Measurements from ENCODE around the gene KLHL29. TPM values are rescaled to one million over a fixed set of nuclear protein-coding genes. Genes with fewer than 3 reads are reported as not detected.

KLHL29 gene
- total and polyA plus RNA-seq, 4 experiments from 2014 or later: 0.24 to 2.4 (median 1.9) TPM; not detected in 1

DNA sequence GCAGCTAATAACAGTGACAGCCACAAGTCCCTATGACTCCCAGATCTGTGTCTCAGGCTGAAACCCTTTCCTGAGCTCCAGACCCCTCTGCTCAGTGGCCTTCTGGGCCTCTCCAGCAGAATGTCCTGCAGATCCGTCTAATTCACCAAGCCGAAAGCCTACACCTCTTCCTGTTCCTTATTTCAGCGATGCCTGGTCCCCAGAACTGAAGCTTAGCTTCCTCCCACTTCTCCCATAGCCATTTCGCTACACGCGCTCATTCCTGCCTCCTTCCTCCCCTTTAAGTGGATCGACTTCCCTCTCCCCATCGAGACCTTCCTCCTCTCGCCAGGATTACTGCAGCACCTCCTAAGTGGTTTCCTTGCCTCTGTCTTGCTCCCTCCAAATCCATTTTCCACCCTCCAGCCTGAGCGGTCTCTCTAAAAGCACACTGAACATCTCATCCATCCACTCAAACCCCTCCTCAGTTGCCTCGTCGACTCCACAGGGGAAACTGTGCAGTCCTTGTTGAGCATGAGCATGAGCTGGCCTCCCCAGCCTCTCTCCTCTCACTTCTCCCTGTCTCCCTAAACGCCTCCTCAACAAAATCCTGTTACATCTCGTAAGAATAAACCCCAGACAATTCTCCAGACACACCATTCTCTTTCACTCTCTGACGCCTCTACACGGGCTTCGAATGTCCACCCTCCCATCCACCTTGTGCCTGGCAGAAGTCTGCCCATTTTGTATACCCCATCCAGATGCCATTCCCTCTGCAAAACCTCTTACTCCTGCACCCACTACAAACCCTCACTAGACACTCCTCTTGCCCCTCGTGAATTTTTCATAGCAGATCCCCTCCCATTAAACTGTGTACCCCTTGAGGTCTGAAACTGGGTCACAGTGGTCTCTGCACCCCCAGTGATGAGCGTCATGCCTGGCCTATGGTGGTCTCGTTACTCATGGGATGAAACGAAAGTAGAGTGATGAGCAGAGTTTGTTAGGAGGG is 309.4 kb downstream of the KLHL29 start:
- DNase-seq: no peak
- H3K36me3 Mint-ChIP-seq: peaks cover 5 to 7% of the 10 kb centered on the region in 2 donors
- no peaks in the 10 kb centered on the region for H3K27me3 ChIP-seq (ENCODE audit: insufficient read depth, low read length)
- H3K27ac ChIP-seq (ENCODE audit: low read depth, low read length): no peak overlapping the region
- ChIA-PET CTCF (ENCODE audit: partially characterized antibody) (interaction anchor here (1.2 kb wide), 1 partner anchor 7 kb away, joined by 3 read pairs; no protein-coding TSS in a partner anchor), POLR2A (ENCODE audit: partially characterized antibody) (no interaction called here)
- no peaks in the 10 kb centered on the region for H3K27me3 Mint-ChIP-seq
- no peaks in the 10 kb centered on the region for H3K4me1 ChIP-seq (ENCODE audit: insufficient read depth, low read length)
- no peaks in the 10 kb centered on the region for H3K36me3 ChIP-seq (ENCODE audit: insufficient read depth, low read length)
- peaks cover 0 to 1% (median 0%) of the 10 kb centered on the region in 8 donors for H3K9me3 Mint-ChIP-seq
- intact Hi-C loops (cut with micrococcal nuclease): no loop called here
- H3K9me3 ChIP-seq (ENCODE audit: control insufficient read depth in 1 of 2, low read length in 2 of 2): no peaks in the 10 kb centered on the region
- H3K4me3 ChIP-seq (ENCODE audit: low read length in 2 of 2): no peak overlapping the region
- H3K4me1 Mint-ChIP-seq: peaks cover 0 to 4% (median 0%) of the 10 kb centered on the region in 4 donors
- peak overlapping the region in 3 of 7 donors; percentile 18 to 85 (median 36) for H3K27ac Mint-ChIP-seq
- H3K4me3 Mint-ChIP-seq: peak overlapping the region in 1 of 8 donors; percentile 9

DNA sequence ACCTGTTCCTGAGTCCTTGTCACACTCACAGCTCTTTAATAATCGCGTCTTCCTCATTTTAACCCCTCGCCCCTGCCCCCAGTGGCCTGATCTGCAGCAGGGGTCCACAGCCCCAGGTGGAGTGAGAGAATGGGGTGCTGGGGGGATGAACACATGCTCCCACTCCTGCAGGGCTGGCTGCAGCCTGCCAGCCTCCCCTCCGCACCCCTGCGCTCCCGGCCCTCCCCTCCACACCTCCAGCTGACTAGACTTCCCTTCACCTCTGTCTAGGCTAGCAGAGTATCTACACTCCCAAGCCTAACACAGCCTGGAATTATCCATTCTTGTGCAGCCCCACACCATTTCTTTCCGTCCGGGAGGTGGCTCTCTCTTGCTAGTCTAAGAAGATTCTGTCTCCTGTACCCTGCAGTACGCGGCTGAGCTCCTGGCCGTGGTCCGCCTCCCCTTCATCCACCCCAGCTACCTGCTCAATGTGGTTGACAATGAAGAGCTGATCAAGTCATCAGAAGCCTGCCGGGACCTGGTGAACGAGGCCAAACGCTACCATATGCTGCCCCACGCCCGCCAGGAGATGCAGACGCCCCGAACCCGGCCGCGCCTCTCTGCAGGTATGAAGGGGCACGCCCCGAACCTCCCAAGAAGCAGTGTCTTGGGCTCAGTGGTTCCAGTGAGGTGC is 310.4 kb downstream of the KLHL29 start:
- Histone ChIP-seq H3K36me3 (ENCODE audit: insufficient read depth, low read length) (no peaks in the 10 kb centered on the region), H3K27ac (ENCODE audit: low read depth, low read length) (no peak overlapping the region), H3K27me3 (ENCODE audit: insufficient read depth, low read length) (no peaks in the 10 kb centered on the region), H3K9me3 (ENCODE audit: control insufficient read depth in 1 of 2, low read length in 2 of 2) (no peaks in the 10 kb centered on the region), H3K4me3 (ENCODE audit: low read length in 2 of 2) (no peak overlapping the region), H3K4me1 (ENCODE audit: insufficient read depth, low read length) (no peaks in the 10 kb centered on the region)
- DNase-seq: no peak
- Mint-ChIP-seq H3K9me3 (peaks cover 0 to 3% (median 0%) of the 10 kb centered on the region in 8 donors), H3K4me3 (no peak overlapping the region), H3K27ac (peak overlapping the region in 1 of 7 donors; percentile 77), H3K4me1 (peaks cover 0 to 4% (median 1%) of the 10 kb centered on the region in 4 donors), H3K36me3 (peaks cover 9 to 12% of the 10 kb centered on the region in 2 donors), H3K27me3 (no peaks in the 10 kb centered on the region)
- ChIA-PET CTCF (ENCODE audit: partially characterized antibody) (interaction anchor here (1.2 kb wide), 1 partner anchor 8 kb away, joined by 3 read pairs; no protein-coding TSS in a partner anchor), POLR2A (ENCODE audit: partially characterized antibody) (no interaction called here)
- intact Hi-C loops (cut with micrococcal nuclease): no loop called here

DNA sequence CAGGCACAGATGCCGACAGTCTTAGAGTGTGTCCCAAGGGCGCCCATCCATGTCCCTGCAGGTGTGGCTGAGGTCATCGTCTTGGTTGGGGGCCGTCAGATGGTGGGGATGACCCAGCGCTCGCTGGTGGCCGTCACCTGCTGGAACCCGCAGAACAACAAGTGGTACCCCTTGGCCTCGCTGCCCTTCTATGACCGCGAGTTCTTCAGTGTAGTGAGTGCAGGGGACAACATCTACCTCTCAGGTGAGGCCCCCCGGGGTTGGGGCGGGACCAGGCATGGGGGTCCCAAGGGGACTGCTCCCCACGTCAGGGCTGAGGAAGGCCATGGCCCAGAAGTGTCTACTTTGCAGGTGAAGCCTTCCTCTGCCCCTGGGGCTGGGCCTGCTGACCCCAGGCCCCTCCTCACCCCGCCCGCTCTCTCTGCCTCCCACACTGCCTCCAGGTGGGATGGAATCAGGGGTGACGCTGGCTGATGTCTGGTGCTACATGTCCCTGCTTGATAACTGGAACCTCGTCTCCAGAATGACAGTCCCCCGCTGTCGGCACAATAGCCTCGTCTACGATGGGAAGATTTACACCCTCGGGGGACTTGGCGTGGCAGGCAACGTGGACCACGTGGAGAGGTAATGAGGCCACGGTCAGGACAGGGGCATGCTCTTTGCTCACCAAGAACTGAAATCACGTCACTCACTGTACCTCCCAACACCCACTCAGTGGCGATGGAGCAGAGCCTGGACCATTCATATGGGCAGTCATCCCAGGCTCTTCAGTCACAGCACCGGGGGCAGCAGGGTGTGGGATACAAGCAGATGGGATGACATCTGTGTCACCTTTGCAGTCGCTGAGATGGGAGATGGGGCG is 311.1 kb downstream of the KLHL29 start:
- Mint-ChIP-seq H3K27ac (no peak overlapping the region), H3K9me3 (peaks cover 0 to 3% (median 0%) of the 10 kb centered on the region in 8 donors), H3K27me3 (no peaks in the 10 kb centered on the region), H3K36me3 (peaks cover 12 to 13% of the 10 kb centered on the region in 2 donors), H3K4me3 (no peak overlapping the region), H3K4me1 (peaks cover 0 to 4% (median 1%) of the 10 kb centered on the region in 4 donors)
- Histone ChIP-seq H3K4me1 (ENCODE audit: insufficient read depth, low read length) (no peaks in the 10 kb centered on the region), H3K27ac (ENCODE audit: low read depth, low read length) (no peak overlapping the region), H3K9me3 (ENCODE audit: control insufficient read depth in 1 of 2, low read length in 2 of 2) (no peaks in the 10 kb centered on the region), H3K27me3 (ENCODE audit: insufficient read depth, low read length) (no peaks in the 10 kb centered on the region), H3K36me3 (ENCODE audit: insufficient read depth, low read length) (no peaks in the 10 kb centered on the region), H3K4me3 (ENCODE audit: low read length in 2 of 2) (no peak overlapping the region)
- intact Hi-C loops (cut with micrococcal nuclease): no loop called here
- DNase-seq: no peak
- CTCF ChIA-PET (ENCODE audit: partially characterized antibody): interaction anchor here (1.2 kb wide), 1 partner anchor 9 kb away, joined by 3 read pairs; no protein-coding TSS in a partner anchor
- POLR2A ChIA-PET (ENCODE audit: partially characterized antibody): no interaction called here

- Histone ChIP-seq H3K27ac (ENCODE audit: low read depth, low read length) (no peak overlapping the region), H3K36me3 (ENCODE audit: insufficient read depth, low read length) (no peaks in the 10 kb centered on the region), H3K4me1 (ENCODE audit: insufficient read depth, low read length) (no peaks in the 10 kb centered on the region), H3K9me3 (ENCODE audit: control insufficient read depth in 1 of 2, low read length in 2 of 2) (no peaks in the 10 kb centered on the region), H3K4me3 (ENCODE audit: low read length in 2 of 2) (no peak overlapping the region), H3K27me3 (ENCODE audit: insufficient read depth, low read length) (no peaks in the 10 kb centered on the region)
- H3K27ac Mint-ChIP-seq: no peak overlapping the region
- POLR2A ChIA-PET (ENCODE audit: partially characterized antibody): no interaction called here
- no peak overlapping the region for H3K4me3 Mint-ChIP-seq
- peaks cover 14 to 15% of the 10 kb centered on the region in 2 donors for H3K36me3 Mint-ChIP-seq
- no peak for DNase-seq
- peaks cover 0 to 3% (median 0%) of the 10 kb centered on the region in 8 donors for H3K9me3 Mint-ChIP-seq
- intact Hi-C loops (cut with micrococcal nuclease): no loop called here
- peaks cover 0 to 4% (median 1%) of the 10 kb centered on the region in 4 donors for H3K4me1 Mint-ChIP-seq
- no peaks in the 10 kb centered on the region for H3K27me3 Mint-ChIP-seq
- CTCF ChIA-PET (ENCODE audit: partially characterized antibody): no interaction called here
Observed at GRCh38 chr2:23696752-23697045, 311.7 kb downstream of the KLHL29 start.

DNA sequence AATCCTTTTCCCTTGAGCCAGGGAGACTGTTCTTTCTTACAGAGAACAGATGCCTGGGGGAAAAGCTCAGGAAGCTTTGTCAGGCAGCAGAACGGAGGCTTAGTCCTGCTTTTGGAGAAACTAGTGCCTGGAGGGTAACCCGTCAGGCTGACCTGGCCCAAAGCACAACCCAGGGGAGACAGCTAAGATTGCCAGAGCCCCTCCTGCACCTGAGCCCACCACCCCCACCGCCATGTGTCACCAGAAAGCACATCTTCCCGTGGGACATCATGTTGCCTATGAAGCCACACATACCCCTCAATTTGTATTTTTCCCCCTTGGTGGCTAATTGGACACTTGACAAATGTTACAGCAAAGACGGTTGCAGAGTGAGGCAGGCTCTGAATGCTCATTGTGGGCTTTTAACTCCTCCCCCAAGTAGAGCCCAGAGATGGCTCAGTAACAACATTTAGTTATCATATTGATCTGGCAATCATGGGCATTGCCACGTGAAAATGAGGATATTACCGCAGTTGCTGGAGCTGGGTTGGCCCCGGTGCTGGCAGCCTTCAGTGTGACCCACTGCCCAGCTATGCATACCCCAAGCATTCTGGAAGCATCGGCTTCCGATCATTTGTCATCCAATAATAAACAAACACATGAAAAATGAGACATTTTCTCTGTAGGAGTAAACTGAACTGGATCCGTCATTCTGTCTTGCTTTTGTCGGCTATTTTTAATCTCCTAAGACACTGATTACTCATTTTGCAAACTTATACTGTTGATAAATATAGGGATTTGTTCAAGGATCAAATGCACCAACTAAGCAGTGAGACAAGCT is 312.5 kb downstream of the KLHL29 start:
- intact Hi-C loops (cut with micrococcal nuclease): no loop called here
- peaks cover 0 to 3% (median 0%) of the 10 kb centered on the region in 8 donors for H3K9me3 Mint-ChIP-seq
- Histone ChIP-seq H3K36me3 (ENCODE audit: insufficient read depth, low read length) (no peaks in the 10 kb centered on the region), H3K27ac (ENCODE audit: low read depth, low read length) (no peak overlapping the region), H3K4me1 (ENCODE audit: insufficient read depth, low read length) (no peaks in the 10 kb centered on the region), H3K27me3 (ENCODE audit: insufficient read depth, low read length) (no peaks in the 10 kb centered on the region), H3K4me3 (ENCODE audit: low read length in 2 of 2) (no peak overlapping the region), H3K9me3 (ENCODE audit: control insufficient read depth in 1 of 2, low read length in 2 of 2) (no peaks in the 10 kb centered on the region)
- peaks cover 0 to 4% (median 1%) of the 10 kb centered on the region in 4 donors for H3K4me1 Mint-ChIP-seq
- CTCF ChIA-PET (ENCODE audit: partially characterized antibody): no interaction called here
- H3K27ac Mint-ChIP-seq: no peak overlapping the region
- POLR2A ChIA-PET (ENCODE audit: partially characterized antibody): no interaction called here
- DNase-seq: no peak
- peaks cover 14% of the 10 kb centered on the region in 2 donors for H3K36me3 Mint-ChIP-seq
- no peak overlapping the region for H3K4me3 Mint-ChIP-seq
- H3K27me3 Mint-ChIP-seq: no peaks in the 10 kb centered on the region

GRCh38 chr2:23698116-23698693 is 313.2 kb downstream of the KLHL29 start:
- no peaks in the 10 kb centered on the region for H3K27me3 ChIP-seq (ENCODE audit: insufficient read depth, low read length)
- no peak overlapping the region for H3K4me3 ChIP-seq (ENCODE audit: low read length in 2 of 2)
- no peak overlapping the region for H3K27ac Mint-ChIP-seq
- intact Hi-C loops (cut with micrococcal nuclease): no loop called here
- H3K36me3 Mint-ChIP-seq: peaks cover 16% of the 10 kb centered on the region in 2 donors
- no peak overlapping the region for H3K4me3 Mint-ChIP-seq
- no peaks in the 10 kb centered on the region for H3K9me3 ChIP-seq (ENCODE audit: control insufficient read depth in 1 of 2, low read length in 2 of 2)
- no peak for DNase-seq
- peaks cover 0 to 3% (median 0%) of the 10 kb centered on the region in 8 donors for H3K9me3 Mint-ChIP-seq
- no peaks in the 10 kb centered on the region for H3K4me1 ChIP-seq (ENCODE audit: insufficient read depth, low read length)
- H3K27me3 Mint-ChIP-seq: no peaks in the 10 kb centered on the region
- no peak overlapping the region for H3K27ac ChIP-seq (ENCODE audit: low read depth, low read length)
- POLR2A ChIA-PET (ENCODE audit: partially characterized antibody): no interaction called here
- CTCF ChIA-PET (ENCODE audit: partially characterized antibody): no interaction called here
- no peaks in the 10 kb centered on the region for H3K36me3 ChIP-seq (ENCODE audit: insufficient read depth, low read length)
- H3K4me1 Mint-ChIP-seq: peaks cover 0 to 4% (median 1%) of the 10 kb centered on the region in 4 donors

Data from CD4-positive, alpha-beta memory T cell (primary cell).